ENCODE data around the gene RNF40.
"Not testable (repeated sequence)": the region's sequence is repeated elsewhere in the genome, so short reads cannot be mapped to it uniquely, and the experiment has no call there.

Gene RNF40

GRCh38 chr16:30820952-30821421 is 58.9 kb downstream of the RNF40 start:
- DNase-seq (ENCODE audit: low read depth): no peak

GRCh38 chr16:30821441-30821840 is 59.3 kb downstream of the RNF40 start:
- DNase-seq (ENCODE audit: low read depth): not testable (repeated sequence)

GRCh38 chr16:30821891-30822290 is 59.8 kb downstream of the RNF40 start:
- no peak for DNase-seq (ENCODE audit: low read depth)

Measured in activated T-cell treated with anti-CD3 and anti-CD28 coated beads for 24 hours (primary cell).